BE2C (cell line): Measurements from ENCODE around the gene SFXN3.

ENCODE experiments used
- DNase-seq: peaks from one replicate; pipeline ENCODE4 v3.0.0-alpha.2; 2020
- H3K27me3 ChIP-seq: fragments of 250-450 bp; sonication (Bioruptor Pico); 2 replicates; pipeline ENCODE4 v1.5.1; 2020; ENCODE audit warnings: mild to moderate bottlenecking
- H3K36me3 ChIP-seq: fragments of 250-450 bp; sonication (Bioruptor Pico); 2 replicates; pipeline ENCODE4 v1.5.1; 2020; ENCODE audit warnings: mild to moderate bottlenecking
- H3K4me1 ChIP-seq: fragments of 250-450 bp; sonication (Bioruptor Pico); 2 replicates; pipeline ENCODE4 v1.5.1; 2020
- H3K4me3 ChIP-seq: 2 replicates; pipeline ENCODE4 v1.5.1; 2011; ENCODE audit warnings: low read depth, low read length
- H3K9me3 ChIP-seq: fragments of 250-450 bp; sonication (Bioruptor Pico); 2 replicates; pipeline ENCODE4 v1.5.1; 2020
- TF ChIP-seq, protein P1 (sequence below): IDR thresholded peaks from 2 replicates; pipeline ENCODE4 v1.5.1; 2012; ENCODE audit warnings: mild to moderate bottlenecking, low read depth, low read length

SFXN3 gene

DNA sequence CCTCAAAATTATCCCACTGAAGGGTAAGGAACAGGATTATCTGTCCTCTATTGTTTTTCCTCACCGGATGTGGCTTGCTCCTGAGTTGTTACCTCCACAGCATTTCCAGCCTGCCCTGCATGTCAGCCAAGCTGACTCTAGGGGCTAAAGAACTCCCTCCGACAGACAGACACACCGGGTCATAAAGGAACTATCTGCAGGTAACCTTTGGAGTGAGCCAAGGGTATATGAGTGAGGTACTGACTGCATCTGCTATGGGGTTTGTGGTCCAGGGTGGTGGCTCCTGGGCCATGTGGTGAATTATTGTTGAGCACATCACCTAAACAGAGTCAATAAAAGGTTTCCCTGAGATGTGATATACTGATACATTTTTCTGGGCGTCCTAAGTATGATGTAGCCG is 23.8 kb downstream of the SFXN3 start:
- H3K27me3 ChIP-seq, result no peaks in the 10 kb centered on the region
- no peak for DNase-seq
- no peaks in the 10 kb centered on the region; the same call in 1 of the 2 replicates for H3K36me3 ChIP-seq
- no peaks in the 10 kb centered on the region for H3K9me3 ChIP-seq
- TF ChIP-seq, protein P1, sequence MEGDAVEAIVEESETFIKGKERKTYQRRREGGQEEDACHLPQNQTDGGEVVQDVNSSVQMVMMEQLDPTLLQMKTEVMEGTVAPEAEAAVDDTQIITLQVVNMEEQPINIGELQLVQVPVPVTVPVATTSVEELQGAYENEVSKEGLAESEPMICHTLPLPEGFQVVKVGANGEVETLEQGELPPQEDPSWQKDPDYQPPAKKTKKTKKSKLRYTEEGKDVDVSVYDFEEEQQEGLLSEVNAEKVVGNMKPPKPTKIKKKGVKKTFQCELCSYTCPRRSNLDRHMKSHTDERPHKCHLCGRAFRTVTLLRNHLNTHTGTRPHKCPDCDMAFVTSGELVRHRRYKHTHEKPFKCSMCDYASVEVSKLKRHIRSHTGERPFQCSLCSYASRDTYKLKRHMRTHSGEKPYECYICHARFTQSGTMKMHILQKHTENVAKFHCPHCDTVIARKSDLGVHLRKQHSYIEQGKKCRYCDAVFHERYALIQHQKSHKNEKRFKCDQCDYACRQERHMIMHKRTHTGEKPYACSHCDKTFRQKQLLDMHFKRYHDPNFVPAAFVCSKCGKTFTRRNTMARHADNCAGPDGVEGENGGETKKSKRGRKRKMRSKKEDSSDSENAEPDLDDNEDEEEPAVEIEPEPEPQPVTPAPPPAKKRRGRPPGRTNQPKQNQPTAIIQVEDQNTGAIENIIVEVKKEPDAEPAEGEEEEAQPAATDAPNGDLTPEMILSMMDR, result no peak
- H3K4me1 ChIP-seq, result no peaks in the 10 kb centered on the region
- no peak overlapping the region for H3K4me3 ChIP-seq

DNA sequence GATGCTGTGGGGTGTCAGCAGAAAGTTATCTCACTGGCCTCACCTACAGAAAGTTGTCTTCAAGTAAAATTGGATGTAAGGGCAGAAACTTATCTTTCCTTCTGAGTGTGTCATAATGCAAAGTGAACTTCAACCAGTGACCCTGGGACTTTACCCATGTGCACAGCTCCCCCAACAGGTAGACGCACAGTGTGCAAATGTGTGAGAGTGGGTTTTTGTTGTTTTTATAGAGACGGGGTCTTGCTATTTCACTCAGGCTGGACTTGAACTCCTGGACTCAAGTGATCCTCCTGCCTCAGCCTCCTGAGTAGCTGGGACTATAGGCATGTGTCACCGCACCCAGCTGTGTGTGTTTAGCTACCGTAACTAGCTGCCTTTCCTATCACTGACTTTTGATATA is 24.4 kb downstream of the SFXN3 start:
- no peaks in the 10 kb centered on the region for H3K4me1 ChIP-seq

GRCh38 chr10:101056365-101057151 is 25.5 kb downstream of the SFXN3 start:
- Histone ChIP-seq H3K4me1 (no peaks in the 10 kb centered on the region), H3K4me3 (no peak overlapping the region), H3K27me3 (no peaks in the 10 kb centered on the region), H3K36me3 (no peaks in the 10 kb centered on the region; the same call in 1 of the 2 replicates), H3K9me3 (no peaks in the 10 kb centered on the region)
- DNase-seq, result no peak
- TF ChIP-seq, protein P1, result no peak

More for the DNA sequence above, 24.4 kb downstream of the SFXN3 start:
- no peak overlapping the region for H3K4me3 ChIP-seq
- H3K9me3 ChIP-seq, result no peaks in the 10 kb centered on the region
- DNase-seq, result no peak
- TF ChIP-seq, protein P1, result peak; percentile 47
- no peaks in the 10 kb centered on the region; the same call in 1 of the 2 replicates for H3K36me3 ChIP-seq
- no peaks in the 10 kb centered on the region for H3K27me3 ChIP-seq

DNA sequence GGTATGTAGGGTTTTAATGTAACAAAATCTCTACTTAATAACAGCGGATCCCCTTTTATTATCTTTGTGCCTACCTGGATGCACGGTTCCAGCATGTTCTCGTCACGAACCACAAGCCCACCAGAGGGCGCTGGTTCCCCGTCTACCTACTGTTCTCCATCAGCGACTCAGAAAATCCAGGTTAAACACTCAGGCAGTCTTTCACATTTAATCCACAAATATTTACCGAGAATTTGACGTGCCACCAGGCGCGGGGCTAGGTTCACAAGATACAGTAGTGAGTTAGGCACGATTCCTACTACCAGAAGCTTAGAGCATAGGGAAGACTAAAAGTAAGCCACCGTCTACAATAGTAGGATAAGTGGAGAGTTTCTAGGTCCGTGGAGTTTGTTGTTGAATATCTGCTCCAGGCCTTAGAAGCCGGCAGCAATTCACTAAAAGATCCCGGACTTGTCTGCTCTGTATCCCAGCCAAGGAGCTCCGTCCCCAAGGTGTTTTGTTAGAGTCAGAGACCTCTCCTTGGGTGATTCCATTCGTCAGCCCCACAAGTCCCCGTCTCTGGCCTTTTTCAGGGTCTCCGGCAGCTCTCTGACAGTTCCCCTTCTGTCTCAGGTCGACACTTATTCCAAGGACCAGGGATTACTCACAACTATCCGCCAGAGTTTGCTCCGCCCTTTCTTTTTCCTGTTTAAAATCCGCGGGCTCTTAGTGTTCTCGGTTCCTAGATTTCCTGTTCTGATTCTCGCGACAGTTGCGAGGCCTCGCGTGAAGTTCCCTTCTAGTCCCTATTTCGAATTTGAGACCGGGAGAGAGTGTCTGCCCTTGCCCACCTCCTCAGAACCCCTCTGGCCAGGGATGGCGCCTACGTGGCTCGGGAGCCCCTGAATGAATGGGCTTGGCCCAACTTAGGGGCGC is 29.3 kb downstream of the SFXN3 start:
- TF ChIP-seq, protein P1, result peak; percentile 92

GRCh38 chr10:101060951-101061623 is 30.1 kb downstream of the SFXN3 start:
- TF ChIP-seq, protein P1, result no peak
- H3K9me3 ChIP-seq, result no peaks in the 10 kb centered on the region
- H3K4me3 ChIP-seq, result peak overlapping the region; percentile 87
- H3K27me3 ChIP-seq, result no peaks in the 10 kb centered on the region
- H3K4me1 ChIP-seq, result peaks cover 30% of the 10 kb centered on the region
- no peaks in the 10 kb centered on the region for H3K36me3 ChIP-seq
- peak; percentile 99 for DNase-seq

More for the DNA sequence above, 29.3 kb downstream of the SFXN3 start:
- Histone ChIP-seq H3K36me3 (no peaks in the 10 kb centered on the region; the same call in 1 of the 2 replicates), H3K4me3 (peak overlapping the region; percentile 87), H3K9me3 (no peaks in the 10 kb centered on the region), H3K4me1 (peaks cover 24% of the 10 kb centered on the region), H3K27me3 (no peaks in the 10 kb centered on the region)
- DNase-seq, result peak; percentile 90
